GM19324 (cell line): ENCODE results near the gene DARS1.
"Not testable (repeated sequence)": the region's sequence is repeated elsewhere in the genome, so short reads cannot be mapped to it uniquely, and the experiment has no call there.

Experiments
- ATAC-seq: cut with Tn5 transposase; IDR thresholded peaks from one replicate; pipeline ENCODE4 v1.9.1; 2021; ENCODE audit warnings: mild to moderate bottlenecking, moderate library complexity; ENCODE audit not compliant: unreplicated experiment, low FRiP score

Gene DARS1

DNA sequence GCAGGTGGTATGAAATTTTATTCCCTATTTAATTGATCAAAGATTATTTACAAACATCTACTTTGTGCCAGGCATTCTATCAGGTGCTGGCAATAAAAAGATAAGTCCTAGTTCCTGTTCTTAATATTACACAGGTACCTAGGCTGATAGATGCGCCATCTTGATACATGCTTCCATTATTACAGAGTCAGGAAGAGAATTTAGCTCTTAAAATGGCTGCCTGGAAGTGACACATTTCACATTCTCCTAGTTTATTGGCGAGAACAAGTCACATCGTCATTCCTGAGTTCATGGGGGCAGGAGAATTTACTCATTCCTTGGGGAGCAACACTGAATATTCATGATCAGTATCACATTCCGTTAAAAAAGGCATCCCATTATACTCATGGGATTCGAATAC lies 1.1 kb upstream of the DARS1 start:
- no peak for ATAC-seq

DNA sequence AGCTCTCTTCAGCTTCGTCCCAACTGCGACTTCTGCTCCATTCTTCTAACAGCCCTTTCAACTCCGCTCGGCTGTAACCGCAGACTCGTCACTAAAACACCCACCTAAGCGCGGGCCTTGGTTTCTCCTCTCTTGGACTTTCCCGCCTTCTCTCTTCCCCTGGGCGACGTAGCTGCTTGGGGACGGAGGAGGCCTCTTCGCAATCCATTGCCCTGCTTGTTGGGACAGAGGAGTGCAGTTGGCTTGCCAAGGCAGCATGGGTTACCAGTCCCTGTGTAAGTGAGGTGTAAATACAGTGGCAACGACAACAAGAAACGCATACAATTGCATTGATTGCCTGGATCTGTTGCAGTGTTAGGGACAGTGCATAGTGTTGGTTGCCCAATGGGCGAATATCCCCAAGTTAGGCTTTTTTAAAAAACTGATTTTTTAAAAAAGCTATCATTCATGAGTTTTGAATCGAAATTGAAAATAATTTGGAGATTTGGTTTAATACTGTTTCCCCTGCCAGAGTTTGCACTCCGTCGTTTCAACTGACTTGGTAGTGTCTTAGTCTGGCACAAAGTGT lies 484 bp upstream of the DARS1 start:
- ATAC-seq = peak; percentile 52

DNA sequence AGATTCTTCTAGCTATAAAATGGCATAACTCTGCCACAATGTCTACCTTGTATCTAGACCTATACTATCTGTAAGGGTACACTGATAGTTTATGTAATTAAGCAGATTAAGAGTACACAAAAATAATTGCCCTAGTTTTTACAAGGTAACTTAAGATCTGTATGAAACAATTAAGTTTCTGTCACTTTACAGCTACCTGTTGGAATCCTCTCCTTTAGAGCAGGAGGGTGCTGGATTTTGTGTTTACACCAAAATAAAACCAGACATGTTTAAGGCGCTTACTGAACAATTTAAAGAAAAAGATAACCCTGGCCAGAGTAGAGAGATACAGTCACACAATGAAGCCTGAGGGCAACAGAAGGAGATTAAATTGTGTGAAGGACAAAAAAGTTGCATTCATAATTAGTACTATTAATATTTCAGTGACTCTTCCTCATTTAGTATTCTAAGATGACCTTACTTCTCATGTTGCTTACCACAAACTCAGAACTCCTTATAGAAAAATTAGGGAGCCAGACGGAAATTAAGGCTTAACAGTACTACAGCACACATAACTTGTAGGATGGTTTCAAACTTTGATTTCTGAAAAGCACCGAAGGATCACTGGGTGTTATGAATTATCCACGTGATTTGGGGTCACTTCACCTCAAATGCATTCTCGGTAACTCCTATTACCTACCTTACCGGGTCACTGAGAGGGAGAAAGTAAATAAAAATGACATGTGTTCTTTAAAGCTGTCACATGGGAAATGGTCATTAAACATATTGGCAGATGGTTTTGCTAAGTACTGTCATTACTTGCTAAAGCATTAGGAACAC lies 1.0 kb downstream of the DARS1 start:
- ATAC-seq = peak; percentile 2

GRCh38 chr2:135980434-135981079 lies 4.9 kb downstream of the DARS1 start:
- ATAC-seq = no peak

DNA sequence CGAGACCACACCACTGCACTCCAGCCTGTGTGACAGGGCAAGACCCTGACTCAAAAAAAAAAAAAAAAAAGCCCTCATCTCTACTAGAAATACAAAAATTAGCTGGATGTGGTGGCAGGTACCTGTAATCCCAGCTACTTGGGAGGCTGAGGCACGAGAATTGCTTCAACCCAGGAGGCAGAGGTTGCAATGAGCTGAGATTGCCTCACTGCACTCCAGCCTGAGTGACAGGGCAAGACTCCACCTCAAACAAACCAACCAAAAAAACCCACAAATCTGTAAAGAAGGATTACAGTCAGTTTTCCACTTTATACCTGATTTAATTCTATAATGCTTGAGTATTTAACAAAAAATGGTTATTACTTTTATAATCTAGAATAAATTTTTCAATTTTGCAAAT lies 9.7 kb downstream of the DARS1 start:
- ATAC-seq = no peak

DNA sequence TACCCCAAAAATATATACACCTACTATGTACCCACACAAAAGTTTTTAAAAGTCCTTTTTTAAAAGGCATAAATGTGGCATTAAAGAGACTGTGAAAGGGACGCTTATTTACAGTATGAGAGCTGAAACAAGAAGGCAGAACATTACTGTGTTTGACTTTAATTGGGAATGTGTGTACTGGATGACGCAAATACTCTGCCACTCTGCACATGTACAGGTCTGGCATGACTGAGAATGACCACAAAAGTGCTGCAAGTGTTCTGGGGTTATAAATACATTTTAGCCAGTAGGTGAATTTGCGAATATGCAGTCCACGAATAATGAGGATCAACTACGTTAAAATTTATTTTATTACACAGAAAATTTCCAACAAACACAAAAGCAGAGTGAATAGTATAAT lies 11.4 kb downstream of the DARS1 start:
- ATAC-seq = no peak

DNA sequence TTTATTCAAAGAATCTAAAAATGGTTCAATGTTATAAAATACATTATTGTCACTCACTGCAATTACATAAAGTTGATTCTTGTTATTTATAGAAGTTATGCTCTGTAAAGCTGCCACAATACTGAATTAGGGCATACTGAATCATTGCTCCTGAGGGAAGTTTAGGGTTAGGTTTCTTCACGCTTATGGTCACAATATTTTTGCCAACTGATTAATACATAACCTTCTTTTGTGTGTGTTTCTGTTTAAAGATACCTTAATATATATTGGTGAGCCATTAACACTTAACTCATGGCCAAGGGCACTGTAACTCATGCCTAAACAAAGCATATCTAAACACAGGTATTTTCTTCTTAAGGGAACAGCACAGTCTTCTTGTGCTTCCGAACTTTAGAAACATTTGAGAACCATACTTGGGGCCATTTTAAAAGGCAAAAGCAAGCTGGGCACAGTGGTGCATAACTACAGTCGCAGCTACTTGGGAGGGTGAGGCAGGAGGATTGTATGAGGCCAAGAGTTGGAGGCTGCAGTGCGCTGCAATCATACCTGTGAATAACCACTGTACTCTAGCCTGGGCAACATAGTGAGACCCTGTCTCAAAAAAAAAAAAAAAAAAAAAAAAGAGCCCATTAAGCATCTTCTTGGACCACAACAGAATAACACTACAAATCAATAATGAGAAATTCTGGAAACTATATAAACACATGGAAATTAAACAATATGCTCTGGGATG lies 15.6 kb downstream of the DARS1 start:
- no peak for ATAC-seq

DNA sequence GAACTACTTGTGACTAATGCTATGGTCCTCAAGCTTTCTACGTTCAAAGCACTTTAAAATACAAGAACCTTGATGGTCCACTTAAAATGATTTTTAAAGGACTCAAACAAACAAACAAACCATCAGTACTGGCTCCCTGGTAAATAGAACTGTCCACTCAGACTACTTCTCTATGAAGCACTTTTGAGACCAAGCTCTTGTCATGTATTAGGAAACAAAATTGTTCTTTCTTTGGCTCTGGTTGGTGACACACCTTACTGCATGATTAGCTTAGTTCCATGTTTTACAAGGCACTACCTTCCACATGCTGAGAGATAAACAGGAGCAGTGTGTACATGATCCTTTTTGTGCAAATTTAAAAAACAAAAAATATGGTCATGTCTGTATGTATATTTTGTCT lies 19.7 kb downstream of the DARS1 start:
- no peak for ATAC-seq

- ATAC-seq = not testable (repeated sequence)
Measured at GRCh38 chr2:135964404-135964803, 21.0 kb downstream of the DARS1 start.

- ATAC-seq = no peak
Measured at GRCh38 chr2:135963841-135964240, 21.6 kb downstream of the DARS1 start.

GRCh38 chr2:135962366-135963123 lies 22.9 kb downstream of the DARS1 start:
- ATAC-seq = peak; percentile 61

DNA sequence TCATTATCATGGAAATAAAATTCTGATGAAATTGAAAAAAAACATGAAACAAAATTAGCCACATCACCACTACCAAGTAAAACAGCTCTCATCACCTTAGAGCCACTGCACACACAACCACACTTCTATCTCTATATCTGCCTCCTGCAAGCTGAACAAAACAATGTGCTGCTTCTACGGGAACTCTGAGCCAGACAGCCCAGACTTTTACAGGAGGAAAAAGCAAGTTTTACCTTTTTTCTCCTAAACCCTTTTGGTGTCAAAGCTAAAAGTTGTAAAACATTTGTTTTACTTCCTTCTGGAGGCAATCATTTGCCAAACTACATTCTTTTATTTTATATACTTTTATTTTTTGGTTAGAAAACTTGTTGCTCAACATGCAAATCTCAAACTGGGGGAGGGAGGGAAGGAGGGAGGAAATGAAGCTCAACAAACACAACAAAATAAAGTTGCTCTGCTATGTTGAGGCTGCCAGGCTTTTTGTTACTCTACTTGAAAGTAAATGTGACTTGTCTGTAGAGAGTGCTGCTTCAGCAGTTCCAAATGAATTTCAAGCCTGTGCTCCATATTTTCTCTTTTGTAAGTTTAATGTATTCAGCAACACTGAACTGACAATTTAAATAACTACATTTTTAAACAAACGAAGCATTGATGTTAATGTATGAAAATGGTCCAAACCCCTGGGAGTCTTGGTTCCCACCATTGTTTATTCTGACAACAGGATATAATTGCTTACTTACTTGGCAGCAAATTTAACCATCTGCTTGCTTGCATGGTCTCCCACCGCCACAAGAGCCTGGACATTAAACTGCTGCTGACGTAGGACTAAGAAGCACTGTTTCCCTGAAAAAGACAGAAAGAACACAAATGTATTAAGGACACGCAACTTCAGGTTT lies 24.5 kb downstream of the DARS1 start:
- no peak for ATAC-seq

DNA sequence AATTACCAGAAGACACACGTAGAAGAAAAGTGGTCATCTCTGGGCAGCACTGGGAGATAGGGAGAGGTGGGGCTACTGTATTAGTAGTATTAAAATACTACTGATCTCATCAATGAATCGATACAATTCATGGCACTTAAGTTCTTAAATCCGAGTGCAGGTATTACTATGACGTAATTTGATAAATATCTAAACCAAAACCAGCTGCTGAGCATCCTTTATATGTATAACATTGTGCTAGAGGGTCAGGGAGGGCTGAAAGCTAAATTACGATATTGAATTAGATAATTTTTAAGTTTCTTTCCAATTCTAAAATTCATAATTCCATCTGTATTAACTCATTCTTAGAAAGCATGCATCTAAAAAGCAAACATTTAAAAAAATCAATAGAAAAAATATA lies 25.3 kb downstream of the DARS1 start:
- ATAC-seq = no peak

GRCh38 chr2:135958927-135959326 lies 26.5 kb downstream of the DARS1 start:
- not testable (repeated sequence) for ATAC-seq

DNA sequence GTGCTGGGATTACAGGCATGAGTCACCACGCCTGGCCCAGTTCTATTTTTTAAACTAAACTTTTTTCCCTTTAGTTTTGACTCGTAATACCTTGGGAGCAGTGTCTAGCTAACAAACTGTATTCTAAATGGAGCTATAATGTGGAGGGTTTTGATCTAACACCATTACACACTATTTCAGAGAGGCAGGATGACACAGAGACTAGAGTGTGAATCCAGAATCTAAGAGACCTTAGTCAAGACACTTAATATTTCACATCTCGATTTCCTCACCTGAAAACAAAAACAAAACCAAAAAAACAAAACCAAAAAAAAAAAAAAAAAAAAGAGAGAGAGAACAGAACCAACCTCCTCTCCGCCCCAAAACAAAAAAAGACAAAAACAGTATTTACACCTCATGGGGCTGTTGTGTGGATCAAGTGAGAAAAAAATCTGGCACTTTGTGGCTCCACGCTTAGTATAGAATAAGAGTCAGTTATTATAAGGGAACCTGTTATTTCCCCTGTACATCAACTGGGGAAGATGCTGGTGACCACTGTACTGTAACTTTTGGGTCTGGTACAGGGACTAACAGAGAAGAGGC lies 31.3 kb downstream of the DARS1 start:
- ATAC-seq = no peak

DNA sequence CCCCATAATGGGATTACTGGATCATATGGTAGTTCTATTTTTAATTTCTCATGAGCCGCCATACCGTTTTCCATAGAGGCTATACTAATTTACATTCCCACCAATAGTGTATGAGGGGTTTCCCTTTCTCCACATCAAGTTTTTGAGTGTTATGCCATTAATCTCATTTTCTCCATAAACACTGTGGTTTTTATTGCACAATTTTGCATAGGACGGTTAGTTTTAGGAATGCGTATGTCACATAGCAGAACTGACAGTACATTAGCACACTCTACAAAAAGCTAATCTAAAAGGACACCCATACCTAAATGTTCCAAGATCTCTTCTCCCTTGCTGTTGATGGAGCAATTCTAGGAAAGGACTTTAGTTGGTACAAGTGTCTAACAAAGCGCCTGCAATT lies 32.5 kb downstream of the DARS1 start:
- ATAC-seq = no peak

- ATAC-seq = no peak
Measured at GRCh38 chr2:135951041-135951583, 34.3 kb downstream of the DARS1 start.

DNA sequence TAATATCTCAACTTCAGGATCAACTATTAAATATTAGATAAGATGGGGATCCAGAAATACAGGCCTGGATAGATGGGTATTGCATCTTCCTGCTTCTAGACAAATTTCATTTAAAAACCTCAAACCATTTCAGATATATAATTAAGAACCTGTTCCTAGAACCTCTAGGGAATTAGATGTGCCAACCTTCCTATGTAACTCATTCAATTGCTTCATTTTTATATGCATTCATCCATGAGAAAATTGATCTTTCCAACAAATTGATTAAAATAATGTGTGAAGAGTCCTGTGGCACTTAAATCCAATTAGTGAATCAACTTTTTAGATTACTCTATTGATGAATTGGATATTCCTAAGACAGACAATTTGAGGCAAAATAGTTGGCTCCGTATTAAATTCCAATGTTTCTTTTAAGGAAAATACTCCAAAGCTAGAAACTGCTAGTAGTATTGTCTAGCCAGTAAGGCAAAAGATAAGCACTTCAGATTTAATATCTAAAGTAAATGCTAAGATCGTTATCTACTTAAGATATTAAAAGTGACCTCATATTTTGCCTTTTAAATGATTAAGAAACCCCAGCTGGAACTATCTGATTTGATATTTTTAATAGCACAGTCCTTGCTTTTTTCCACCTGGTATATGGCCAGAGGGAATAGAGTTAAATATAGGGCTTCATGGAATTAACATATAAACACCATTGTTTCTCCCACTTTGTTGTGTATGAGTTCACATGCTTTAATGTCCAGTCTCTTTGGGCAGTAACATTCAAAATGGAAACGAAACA lies 35.8 kb downstream of the DARS1 start:
- no peak for ATAC-seq
